Measurements from ENCODE around the gene CNRIP1.

Gene CNRIP1

DNA sequence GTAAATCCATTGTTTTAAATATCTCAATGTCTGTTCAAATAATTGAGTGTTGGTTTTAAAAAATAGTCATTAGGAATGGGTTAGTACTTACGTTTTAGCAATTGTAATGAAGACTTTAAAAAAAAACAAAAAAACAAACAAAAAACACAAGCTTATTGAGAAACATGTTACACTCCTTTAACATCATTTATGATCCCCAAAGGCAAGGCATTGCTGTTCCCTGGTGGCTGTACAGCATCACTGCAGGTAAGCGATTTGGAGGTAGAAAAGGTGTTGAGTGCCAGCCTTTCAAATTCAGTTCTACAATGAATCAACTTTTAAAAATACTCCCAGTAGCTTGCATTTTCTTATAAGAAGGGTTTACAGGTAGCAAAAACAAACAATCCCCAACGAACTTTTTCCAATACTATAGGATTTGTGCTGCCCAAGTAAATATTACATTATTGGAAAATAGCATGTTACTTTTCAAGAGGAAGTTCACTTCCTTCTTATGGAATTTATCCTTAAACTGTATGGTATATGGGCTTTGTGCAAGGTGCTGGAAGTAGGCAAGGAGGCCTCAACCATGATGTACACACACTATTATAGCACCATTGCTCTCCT, 27.5 kb downstream of the CNRIP1 start:
- DNase-seq (ENCODE audit: low spot score), result peak; percentile 79

GRCh38 chr2:68291314-68291713, 28.4 kb downstream of the CNRIP1 start:
- no peak for DNase-seq (ENCODE audit: low spot score)

DNA sequence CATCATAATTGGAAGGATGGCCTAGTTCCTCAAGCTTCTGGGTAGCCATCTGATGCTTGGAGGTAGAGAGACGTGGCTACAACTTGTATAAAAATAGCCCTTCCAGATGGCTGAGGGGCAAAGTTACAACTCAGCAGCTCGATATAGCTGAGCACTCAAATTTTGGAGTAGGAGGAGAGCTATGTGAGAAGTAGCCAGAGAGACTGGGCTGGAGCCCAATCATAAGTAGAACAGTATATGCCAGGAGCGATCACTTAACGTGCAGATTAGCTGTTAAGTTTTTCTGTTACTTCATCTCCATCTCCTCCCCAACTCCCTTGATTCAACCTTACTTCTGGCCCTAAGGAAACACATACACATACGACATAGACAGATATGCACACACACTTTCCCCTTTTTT, 28.8 kb downstream of the CNRIP1 start:
- DNase-seq (ENCODE audit: low spot score), result peak; percentile 38

- DNase-seq (ENCODE audit: low spot score), result peak; percentile 77
Observed at GRCh38 chr2:68287580-68288441, 31.9 kb downstream of the CNRIP1 start.

GRCh38 chr2:68284896-68285295, 34.9 kb downstream of the CNRIP1 start:
- no peak for DNase-seq (ENCODE audit: low spot score)

DNA sequence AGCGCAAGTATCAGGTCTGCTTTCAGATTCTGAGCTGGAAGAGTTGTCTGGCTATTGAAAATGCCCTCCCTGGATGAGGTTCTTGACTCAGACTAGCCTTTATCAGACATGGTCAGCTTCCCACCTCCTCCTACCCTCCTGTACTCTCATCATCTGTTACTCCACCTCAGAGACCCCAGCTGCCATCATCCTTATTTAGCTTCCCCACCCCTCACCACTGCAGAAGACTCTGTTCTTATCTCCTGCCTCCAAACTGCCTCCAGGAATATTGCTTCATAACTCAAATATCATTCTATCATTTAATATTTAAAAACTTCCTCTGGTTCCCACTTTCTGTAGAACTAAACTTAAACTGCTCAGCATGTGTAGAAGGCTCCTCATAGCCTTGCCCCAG, 36.3 kb downstream of the CNRIP1 start:
- DNase-seq (ENCODE audit: low spot score), result peak; percentile 32

DNA sequence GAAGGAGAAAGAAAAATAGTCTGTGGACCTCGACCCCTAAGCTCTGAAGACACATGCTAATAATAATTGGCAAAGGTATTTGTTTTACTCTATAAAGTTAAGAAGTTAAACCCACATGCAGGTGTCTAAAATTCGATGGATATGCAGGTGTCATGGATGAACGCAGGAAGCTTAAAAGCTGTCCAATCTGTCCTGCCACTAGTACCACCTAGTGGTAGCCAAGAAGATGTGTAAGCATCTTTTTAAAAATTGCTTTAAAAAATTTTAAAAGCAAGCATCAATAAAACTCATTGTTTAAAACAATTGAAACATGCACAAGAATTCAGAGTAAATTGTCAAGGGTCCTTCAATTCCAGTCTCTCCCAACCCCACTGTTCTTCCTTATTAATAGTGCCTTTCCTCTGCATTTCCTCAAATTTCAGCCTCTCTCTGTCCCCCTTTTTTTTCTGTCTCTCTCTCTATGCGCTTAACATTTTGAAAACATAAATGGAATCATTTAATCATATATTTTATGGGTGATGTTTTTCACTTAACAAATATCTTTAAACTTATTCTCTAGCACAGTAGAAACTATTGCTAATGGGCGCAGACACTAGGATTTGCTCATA, 36.8 kb downstream of the CNRIP1 start:
- peak; percentile 76 for DNase-seq (ENCODE audit: low spot score)

- no peak for DNase-seq (ENCODE audit: low spot score)
Observed at GRCh38 chr2:68280796-68281195, 39.0 kb downstream of the CNRIP1 start.

- DNase-seq (ENCODE audit: low spot score), result peak; percentile 15
Observed at GRCh38 chr2:68280348-68280747, 39.4 kb downstream of the CNRIP1 start.

DNA sequence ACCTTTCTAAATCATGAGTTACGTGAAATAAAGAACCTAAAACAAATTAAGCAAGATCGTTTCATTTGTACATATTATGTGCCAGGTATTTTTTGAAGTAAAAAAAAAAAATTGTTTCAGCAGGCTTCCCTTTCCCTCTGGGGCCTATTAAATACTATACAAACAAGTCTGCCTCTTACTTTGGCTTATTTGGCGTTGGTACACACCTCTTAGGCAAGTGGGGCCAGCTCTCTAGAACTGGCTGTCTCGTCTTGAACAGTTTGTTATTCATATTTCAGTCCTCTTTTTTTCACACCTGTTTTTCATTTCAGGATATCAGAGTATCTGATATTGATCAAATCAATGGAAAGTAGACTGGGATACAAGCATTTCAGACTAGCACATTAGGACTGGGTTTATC, 40.1 kb downstream of the CNRIP1 start:
- DNase-seq (ENCODE audit: low spot score), result no peak

DNA sequence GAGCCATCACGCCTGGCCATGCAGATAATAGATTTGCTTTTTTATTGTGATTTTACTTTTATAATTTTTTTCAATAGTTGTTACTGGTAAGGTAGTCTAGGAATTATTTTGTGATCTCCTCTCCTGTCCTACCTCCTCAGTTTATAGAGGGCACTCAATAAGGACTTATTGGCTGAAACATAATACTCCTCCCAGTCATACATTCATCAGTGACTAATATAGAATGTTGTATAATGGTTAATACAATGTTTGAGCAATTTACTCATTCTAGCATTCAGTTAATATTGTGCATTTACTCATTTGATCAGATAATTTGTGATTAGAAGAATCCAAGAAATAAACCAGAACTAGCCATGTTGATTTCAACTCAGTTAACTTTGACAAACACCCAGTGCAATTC, 41.6 kb downstream of the CNRIP1 start:
- no peak for DNase-seq (ENCODE audit: low spot score)

DNA sequence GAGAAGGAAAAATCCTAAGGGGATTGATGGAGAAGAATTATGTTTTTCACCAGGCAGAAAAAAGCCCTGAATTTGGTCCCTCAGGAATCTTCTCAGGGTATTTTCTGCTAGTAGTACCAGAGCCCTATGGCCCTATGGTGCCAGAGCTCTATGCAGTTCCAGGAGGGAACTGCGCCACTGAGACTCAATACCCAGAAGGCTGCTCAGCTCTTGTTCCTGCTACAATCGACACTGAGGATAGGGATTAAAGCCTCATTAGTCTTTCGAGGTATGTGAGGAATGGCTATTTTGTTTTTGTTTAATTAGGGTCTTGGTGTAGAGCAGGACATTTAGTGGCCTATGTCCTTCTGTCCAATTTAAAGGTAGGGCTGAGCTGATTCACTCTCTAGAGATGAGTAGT, 45.7 kb downstream of the CNRIP1 start:
- DNase-seq (ENCODE audit: low spot score), result no peak

DNA sequence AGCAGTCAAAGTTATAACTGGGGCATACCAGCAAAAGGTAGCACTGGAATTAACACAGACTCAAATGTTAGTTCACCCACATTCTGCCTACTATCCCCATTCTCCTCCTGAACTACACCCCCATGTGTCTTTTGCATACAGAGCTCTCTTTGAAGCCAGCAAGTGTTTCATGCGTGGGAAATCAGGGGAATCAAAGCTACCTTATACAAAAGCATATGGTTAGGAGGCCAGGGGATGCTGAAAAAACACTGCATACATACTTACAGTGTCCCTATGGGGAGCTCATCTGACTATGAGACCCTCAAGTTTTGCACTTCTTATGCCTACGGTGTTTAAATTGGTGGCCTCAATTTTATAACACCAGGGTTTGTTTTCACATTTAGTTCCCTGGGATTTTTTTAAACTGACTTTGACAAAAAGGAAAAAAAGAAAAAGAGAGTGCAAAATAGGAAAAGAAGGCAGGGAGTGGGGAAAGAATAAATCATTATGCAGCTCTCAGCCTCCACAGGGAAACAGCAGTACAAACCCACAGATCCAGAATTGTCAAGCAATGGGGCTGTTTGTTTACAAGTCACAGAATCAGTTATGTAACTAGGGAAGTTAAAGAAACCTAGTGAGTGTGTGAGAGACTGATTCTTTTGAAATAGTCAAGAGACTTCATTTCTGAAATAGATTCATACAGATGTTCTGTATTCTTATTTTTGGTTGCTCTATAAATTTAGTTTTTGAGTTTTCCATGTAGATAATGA, 47.3 kb downstream of the CNRIP1 start:
- no peak for DNase-seq (ENCODE audit: low spot score)

DNA sequence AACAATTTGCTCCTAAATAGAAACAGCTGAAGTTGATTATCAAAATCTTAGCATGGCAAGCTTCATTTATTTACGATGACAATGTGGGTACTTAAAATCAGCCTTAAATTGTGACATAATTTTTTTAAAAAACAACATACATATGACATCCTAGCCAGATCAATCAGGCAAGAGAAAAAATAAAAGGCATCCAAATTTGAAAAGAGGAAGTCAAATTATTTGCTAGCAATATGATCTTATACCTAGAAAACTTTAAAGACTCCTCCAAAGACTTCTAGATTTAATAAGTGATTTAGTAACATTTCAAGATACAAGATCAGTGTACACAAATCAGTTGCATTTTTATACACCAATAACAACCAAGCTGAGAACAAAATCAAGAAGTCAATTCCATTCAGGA, 53.1 kb downstream of the CNRIP1 start:
- no peak for DNase-seq (ENCODE audit: low spot score)

GRCh38 chr2:68263632-68264031, 56.1 kb downstream of the CNRIP1 start:
- DNase-seq (ENCODE audit: low spot score), result no peak

GRCh38 chr2:68258851-68259250, 60.9 kb downstream of the CNRIP1 start:
- DNase-seq (ENCODE audit: low spot score), result no peak

DNA sequence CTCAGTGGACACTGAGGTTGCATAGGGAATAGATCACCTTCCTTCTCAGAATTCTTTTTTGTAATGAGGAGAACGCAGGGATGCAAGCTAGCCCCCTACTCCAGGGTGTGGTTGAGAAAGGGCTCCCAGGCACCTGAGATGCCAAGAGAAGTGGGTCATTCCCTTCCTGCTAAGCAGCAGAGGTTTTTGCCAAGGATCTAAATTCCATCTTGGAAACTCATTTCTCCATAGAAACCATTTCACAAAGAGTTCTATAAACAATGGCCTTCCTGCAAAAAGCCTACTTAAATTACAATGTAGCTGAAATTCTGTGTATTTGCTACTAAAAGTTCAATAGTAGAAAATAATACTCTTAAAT, 63.7 kb downstream of the CNRIP1 start:
- DNase-seq (ENCODE audit: low spot score), result no peak

DNA sequence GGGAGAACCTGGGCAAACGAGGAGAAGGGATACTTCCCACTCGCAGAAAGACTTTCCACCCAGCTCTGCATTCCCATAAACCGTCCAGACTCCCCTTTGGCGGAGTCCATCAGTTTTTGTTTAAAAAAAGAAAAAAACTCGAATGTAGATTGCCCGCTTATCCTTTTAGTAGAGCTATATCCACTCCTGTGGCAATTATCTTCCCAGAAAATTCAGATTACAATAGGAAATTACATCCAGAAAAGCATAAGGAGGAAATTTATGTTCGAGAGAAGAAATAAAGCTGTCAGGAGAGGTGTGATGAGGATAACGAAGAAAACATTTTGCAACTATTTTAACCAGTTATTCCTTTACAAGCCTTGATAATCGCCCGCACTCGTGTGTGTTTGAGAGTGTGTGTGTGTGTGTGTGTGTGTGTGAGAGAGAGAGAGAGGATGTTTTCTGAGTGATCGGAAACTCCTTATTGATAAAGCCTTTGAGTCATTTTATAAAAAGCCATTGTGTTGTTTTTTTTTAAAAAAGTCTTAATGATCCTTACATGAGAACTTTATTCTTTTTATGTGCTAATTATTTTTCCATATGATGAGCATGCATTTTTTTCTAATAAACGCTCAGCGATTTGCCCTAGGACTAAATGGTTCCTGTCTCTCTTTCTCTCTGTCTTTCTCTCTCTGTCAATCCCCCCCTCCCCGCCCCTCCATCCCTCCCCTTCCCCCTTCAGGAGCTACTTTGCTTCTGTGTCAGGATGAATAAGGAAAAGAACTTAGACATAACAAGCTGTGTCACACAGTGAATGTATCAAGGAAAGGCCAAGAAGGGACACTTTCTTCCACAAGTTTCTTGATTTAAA, 66.3 kb downstream of the CNRIP1 start:
- peak; percentile 65 for DNase-seq (ENCODE audit: low spot score)

- DNase-seq (ENCODE audit: low spot score), result peak; percentile 94
Observed at GRCh38 chr2:68252400-68253218, 67.1 kb downstream of the CNRIP1 start, which contains the start of gene PPP3R1. Gene PPP3R1, minus strand, starts transcription at chr2:68252532. Its CDS starts 405 bp downstream, at chr2:68252127.

DNA sequence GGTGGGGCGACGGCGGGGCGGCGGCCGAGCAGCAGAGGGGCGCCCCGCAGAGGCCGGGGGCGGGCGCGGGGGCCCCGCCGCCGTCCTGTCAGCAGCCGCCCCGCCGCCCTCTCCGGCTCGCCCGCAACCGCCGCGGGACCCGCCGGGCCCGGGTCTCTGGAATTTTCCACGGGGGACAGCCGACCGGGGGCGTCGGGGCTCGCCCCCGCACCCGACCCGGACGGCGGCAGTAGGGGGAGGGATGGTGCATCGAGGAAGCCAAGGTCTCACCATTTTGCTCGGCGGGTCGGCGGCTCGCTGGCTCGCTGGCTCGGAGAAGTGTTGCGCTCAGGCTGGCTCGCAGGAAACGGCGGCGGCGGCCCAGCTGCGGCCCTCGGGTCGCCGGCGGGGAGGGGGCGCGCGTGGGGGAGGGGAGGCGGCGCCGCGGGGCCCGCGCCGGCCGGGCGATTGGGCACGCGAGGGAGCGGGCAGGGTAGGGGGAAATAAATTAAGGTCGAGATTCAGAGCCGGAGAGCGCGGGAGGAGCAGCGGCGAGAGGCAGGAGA, 67.8 kb downstream of the CNRIP1 start:
- DNase-seq (ENCODE audit: low spot score), result peak; percentile 57

All from hematopoietic multipotent progenitor cell treated with erythropoietin and hydrocortisone succinate and interleukin-3 and kit ligand, for 17 days (in vitro differentiated cells).